ENCODE data around the gene FOSB.

GRCh38 chr19:45464852-45465441 is 2.8 kb upstream of the FOSB start:
- TF ChIP-seq POLR3A (IDR thresholded peaks at IDR 0.05; ENCODE audit: borderline replicate concordance, extremely low read depth, insufficient read depth, insufficient read length) (no peak), ETV6 (IDR thresholded peaks at IDR 0.05; ENCODE audit: borderline replicate concordance in 1 of 2, low read depth in 2 of 2, low read length in 1 of 2) (no peak), ETV6 (CRISPR knock-in tag; IDR thresholded peaks at IDR 0.05; ENCODE audit: borderline replicate concordance) (no peak), ZFP91 (CRISPR knock-in tag; IDR thresholded peaks at IDR 0.05) (no peak), EP300 (IDR thresholded peaks at IDR 0.05; ENCODE audit: low read length) (no peak), MAX (CRISPR knock-in tag; IDR thresholded peaks at IDR 0.05) (no peak), ZBTB43 (CRISPR knock-in tag; IDR thresholded peaks at IDR 0.05) (no peak), EZH2 (IDR thresholded peaks at IDR 0.05; ENCODE audit: borderline replicate concordance, low read depth, low read length) (no peak), POLR2A (conservative IDR thresholded peaks at IDR 0.05) (no peak)
- TF ChIP-seq, protein P1, sequence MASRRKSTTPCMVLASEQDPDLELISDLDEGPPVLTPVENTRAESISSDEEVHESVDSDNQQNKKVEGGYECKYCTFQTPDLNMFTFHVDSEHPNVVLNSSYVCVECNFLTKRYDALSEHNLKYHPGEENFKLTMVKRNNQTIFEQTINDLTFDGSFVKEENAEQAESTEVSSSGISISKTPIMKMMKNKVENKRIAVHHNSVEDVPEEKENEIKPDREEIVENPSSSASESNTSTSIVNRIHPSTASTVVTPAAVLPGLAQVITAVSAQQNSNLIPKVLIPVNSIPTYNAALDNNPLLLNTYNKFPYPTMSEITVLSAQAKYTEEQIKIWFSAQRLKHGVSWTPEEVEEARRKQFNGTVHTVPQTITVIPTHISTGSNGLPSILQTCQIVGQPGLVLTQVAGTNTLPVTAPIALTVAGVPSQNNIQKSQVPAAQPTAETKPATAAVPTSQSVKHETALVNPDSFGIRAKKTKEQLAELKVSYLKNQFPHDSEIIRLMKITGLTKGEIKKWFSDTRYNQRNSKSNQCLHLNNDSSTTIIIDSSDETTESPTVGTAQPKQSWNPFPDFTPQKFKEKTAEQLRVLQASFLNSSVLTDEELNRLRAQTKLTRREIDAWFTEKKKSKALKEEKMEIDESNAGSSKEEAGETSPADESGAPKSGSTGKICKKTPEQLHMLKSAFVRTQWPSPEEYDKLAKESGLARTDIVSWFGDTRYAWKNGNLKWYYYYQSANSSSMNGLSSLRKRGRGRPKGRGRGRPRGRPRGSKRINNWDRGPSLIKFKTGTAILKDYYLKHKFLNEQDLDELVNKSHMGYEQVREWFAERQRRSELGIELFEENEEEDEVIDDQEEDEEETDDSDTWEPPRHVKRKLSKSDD (conservative IDR thresholded peaks at IDR 0.05; ENCODE audit: low read length) = no peak
